RWPE2 (cell line): Measurements from ENCODE around the gene CLEC18B.
"Not testable (repeated sequence)": the region's sequence is repeated elsewhere in the genome, so short reads cannot be mapped to it uniquely, and the experiment has no call there.

Source experiments
- ATAC-seq: fragments of 200-7000 bp; cut with Tn5 transposase; 3 replicates; pipeline ENCODE4 v1.9.1; 2021; ENCODE audit warnings: low read depth
- DNase-seq: peaks from one replicate; pipeline ENCODE4 v3.0.0-alpha.2; 2020; ENCODE audit warnings: low spot score
- H3K27ac ChIP-seq: fragments of 450-650 bp; 2 replicates; pipeline ENCODE4 v1.5.1; 2017; ENCODE audit warnings: mild to moderate bottlenecking; ENCODE audit not compliant: poor library complexity, severe bottlenecking
- H3K27me3 ChIP-seq: fragments of 250-450 bp; sonication (Bioruptor Pico); 2 replicates; pipeline ENCODE4 v1.5.1; 2021; ENCODE audit warnings: mild to moderate bottlenecking, moderate library complexity; ENCODE audit not compliant: insufficient read depth, poor library complexity, severe bottlenecking
- H3K36me3 ChIP-seq: fragments of 250-450 bp; sonication (Bioruptor Pico); 2 replicates; pipeline ENCODE4 v1.5.1; 2020; ENCODE audit warnings: low read depth, mild to moderate bottlenecking, moderate library complexity
- H3K4me1 ChIP-seq: fragments of 250-450 bp; sonication (Bioruptor Pico); 2 replicates; pipeline ENCODE4 v1.5.1; 2021; ENCODE audit warnings: mild to moderate bottlenecking, moderate library complexity; ENCODE audit not compliant: insufficient read depth, poor library complexity, severe bottlenecking
- H3K4me3 ChIP-seq: fragments of 250-450 bp; sonication (Bioruptor Pico); 2 replicates; pipeline ENCODE4 v1.5.1; 2021; ENCODE audit warnings: mild to moderate bottlenecking, moderate library complexity; ENCODE audit not compliant: severe bottlenecking
- H3K9me3 ChIP-seq: fragments of 250-450 bp; sonication (Bioruptor Pico); 2 replicates; pipeline ENCODE4 v1.5.1; 2021; ENCODE audit warnings: mild to moderate bottlenecking, moderate library complexity; ENCODE audit not compliant: severe bottlenecking

CLEC18B gene

GRCh38 chr16:74368002-74368911, 53.0 kb downstream of the CLEC18B start:
- DNase-seq: peak; percentile 93
- Histone ChIP-seq H3K36me3 (peaks cover 14% of the 10 kb centered on the region), H3K27ac (peak overlapping the region; percentile 62), H3K4me3 (peak overlapping the region; percentile 54)
- not testable (repeated sequence) for H3K9me3 ChIP-seq, H3K4me1 ChIP-seq, H3K27me3 ChIP-seq
- peak; percentile 87 for ATAC-seq

DNA sequence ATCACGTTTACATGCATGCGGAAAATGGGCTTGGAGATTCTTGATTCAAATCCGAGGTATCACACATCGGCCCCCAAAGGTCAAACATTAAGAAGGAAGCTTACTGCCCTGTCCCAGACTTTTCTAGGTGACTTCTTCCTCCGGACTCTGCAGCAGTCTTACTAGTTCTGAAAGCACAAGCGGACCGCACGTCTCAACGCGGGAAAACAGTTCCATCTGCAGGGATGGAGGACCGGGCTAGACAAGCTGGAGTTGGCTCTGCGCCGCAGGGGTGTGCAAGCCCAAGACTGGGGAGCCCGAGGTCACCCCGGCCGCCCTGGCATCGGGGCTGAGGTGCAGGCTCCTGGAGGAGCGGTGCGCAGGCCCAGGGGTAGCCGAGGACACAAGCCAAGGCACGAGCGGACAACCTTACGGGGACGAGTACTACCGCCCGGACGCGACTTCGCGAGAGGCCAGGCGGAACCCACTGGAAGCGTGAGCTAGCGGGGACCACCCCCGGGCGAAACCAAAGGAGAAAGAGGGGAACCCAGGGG, 53.7 kb downstream of the CLEC18B start:
- DNase-seq (peak; percentile 70), ATAC-seq (peak; percentile 51)
- not testable (repeated sequence) for H3K27me3 ChIP-seq, H3K4me1 ChIP-seq, H3K9me3 ChIP-seq
- Histone ChIP-seq H3K27ac (peak overlapping the region; percentile 62), H3K36me3 (peaks cover 14% of the 10 kb centered on the region), H3K4me3 (peak overlapping the region; percentile 54)

DNA sequence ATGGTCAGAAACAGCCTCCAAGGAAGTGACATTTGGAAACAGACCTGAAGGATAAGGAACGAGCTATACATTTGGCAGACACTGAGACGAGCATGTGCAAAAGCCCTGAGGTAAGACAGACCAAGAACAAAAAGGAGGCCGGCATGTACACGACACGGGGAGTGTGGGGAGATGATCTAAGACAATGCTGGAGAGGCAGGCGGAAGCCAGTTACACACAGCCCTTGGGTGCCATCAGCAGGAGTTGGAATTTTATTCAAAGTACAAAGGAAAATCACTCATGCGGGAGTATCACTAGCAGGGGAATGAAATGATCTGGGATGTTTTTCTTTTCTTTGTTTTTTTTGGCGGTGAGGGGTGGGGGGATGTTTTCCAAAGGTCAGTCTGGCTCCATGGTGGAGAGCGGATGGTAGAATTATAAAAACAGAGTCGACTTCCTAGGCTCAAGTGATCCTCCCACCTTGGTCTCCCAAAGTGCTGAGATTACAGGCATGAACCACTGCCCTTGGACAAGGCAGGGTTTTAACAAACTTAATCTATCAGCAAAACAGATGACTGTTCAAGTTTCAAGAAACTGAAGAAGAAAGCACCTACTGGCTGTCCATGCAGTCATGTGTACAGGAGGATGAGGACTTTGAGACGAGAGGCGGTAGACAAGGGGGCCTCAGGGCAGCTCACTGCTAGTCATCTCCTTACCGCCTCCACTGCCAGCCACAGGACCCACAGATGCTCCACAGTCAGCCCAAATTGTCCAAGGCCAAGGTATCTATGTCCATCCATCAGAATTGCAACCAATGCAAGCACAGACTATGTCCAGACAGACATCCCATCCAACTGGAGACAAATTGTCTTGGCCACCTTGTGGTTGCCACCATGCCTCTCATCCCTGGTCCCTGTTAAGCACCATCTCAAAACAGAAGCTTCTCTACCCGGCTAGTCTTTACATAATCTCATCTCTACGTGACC, 59.4 kb downstream of the CLEC18B start:
- not testable (repeated sequence) for H3K9me3 ChIP-seq, H3K27ac ChIP-seq, H3K4me3 ChIP-seq, H3K4me1 ChIP-seq, DNase-seq, H3K27me3 ChIP-seq
- peaks cover 26% of the 10 kb centered on the region for H3K36me3 ChIP-seq
- 0 out of 3 replicates have a peak, but pooled peaks have one; percentile 25 for ATAC-seq
